Left cardiac atrium (tissue), 4 donors: ENCODE results near the gene RPS5. TPM values are rescaled to one million over a fixed set of nuclear protein-coding genes. Genes with fewer than 3 reads are reported as not detected.
A peak's percentile ranks its signal among the peaks of the same experiment; 100 is the strongest.
"Not testable (repeated sequence)": the region's sequence is repeated elsewhere in the genome, so short reads cannot be mapped to it uniquely, and the experiment has no call there.

Experiments used
- ATAC-seq, 2 donors: fragments of 200-7000 bp; cut with Tn5 transposase; one replicate each; pipeline ENCODE4 v1.9.1; 2020; ENCODE audit warnings: mild to moderate bottlenecking in 2 of 2, moderate library complexity in 2 of 2
- DNase-seq: peaks from one replicate; pipeline ENCODE4 v3.0.0-alpha.2; 2020
- intact Hi-C, 2 donors: fragments of 100-400 bp; cut with DNase I; formaldehyde crosslinking; loops; one replicate each; pipeline versions ENCODE4 v1.14.1 to v1.15.1; 2022 to 2023
- microRNA-seq, 2 donors: library from miRNA; unstranded; fragments of <30 nt; microRNA quantifications; one replicate each; pipeline ENCODE4 v1.2.0, GENCODE V29; 2020
- total RNA-seq, 2 donors: library from RNA; stranded (reverse); fragmentation: NEBNext Ultra II Directional; extraction: Animal tissue kit (Norgen Biotek cat#: 25700); gene quantifications; one replicate each; pipeline ENCODE4 v1.2.1, GENCODE V29; 2021
- donor health status: DM: no; HTN: yes; CAD: no.
- donor health status: DM: no; HTN: yes; CAD: no; lungs with severe emphysema.
- donor health status: DM: yes; HTN: yes; CAD: no.
- donor health status: Dilated cardiomyopathy.

RPS5 gene
- total RNA-seq, 2 donors from 2014 or later = 572 to 598 TPM

DNA sequence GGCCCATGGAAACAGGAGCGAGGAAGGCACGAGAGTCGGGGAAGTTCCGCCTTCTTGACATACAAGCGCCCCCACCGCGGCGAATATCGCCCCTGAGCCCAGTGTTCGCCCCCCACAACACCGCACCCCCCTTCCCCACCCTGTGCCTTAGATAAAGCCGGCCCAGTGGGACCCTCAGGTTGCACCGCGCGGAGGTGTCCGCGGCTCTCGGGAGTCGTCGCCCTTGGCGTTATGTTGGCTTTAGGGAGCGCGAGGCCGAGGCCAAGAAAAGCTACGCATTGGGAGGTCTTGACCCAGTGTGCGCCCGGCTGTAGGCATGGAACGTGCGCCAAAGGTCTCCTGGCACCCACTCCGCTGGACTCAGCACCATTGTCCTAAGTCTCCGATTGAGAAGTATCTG lies 53.5 kb downstream of the RPS5 start:
- ATAC-seq (peak; percentile 1 to 6), DNase-seq (no peak)
- intact Hi-C loops = no loop called here

DNA sequence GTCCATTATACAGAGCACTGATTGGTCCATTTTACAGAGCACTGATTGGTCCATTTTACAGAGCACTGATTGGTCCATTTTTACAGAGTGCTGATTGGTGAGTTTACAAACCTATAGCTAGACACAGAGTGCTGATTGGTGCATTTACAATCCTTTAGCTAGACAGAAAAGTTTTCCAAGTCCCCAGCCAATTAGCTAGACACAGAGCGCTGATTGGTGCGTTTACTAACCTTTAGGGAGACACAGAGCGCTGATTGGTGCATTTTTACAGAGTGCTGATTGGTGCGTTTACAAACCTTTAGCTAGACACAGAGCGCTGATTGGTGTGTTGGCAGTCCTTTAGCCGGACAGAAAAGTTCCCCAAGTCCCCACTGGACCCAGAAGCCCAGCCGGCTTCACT lies 55.9 kb downstream of the RPS5 start:
- ATAC-seq, DNase-seq, intact Hi-C loops: not testable (repeated sequence)

Small RNAs within 50 kb of the gene (microRNA-seq; reads per million reads assigned to microRNA genes)
- 0 reads per million in 2 donors for gene MIR4754

Other genes with a start within 250 kb of the RPS5 start
- 1 to 10 TPM; 7.0 to 8.8 TPM for gene ZNF329, start 236.5 kb upstream of the RPS5 start, total RNA-seq
- 10 to 100 TPM; 20.9 to 28.3 TPM for gene ZNF274, start 204.2 kb upstream of the RPS5 start, total RNA-seq
- 10 to 100 TPM; 20.2 to 21.8 TPM for gene ZNF544, start 158.4 kb upstream of the RPS5 start, total RNA-seq
- 1 to 10 TPM; 4.4 to 6.8 TPM for gene ZNF8, start 108.3 kb upstream of the RPS5 start, total RNA-seq
- gene ERVK3-1, start 81.9 kb upstream of the RPS5 start, total RNA-seq = 10 to 100 TPM; 19.9 to 22.8 TPM
- gene ZSCAN22, start 60.3 kb upstream of the RPS5 start, total RNA-seq = 1 to 10 TPM; 2.0 to 2.1 TPM
- 10 to 100 TPM; 18.3 to 18.9 TPM for gene A1BG, start 33.8 kb upstream of the RPS5 start, total RNA-seq
- under 1 TPM; 0.37 to 0.41 TPM for gene ZNF497, start 24.5 kb upstream of the RPS5 start, total RNA-seq
- under 1 TPM; 0.44 to 0.53 TPM for gene ZNF837, start 6.2 kb upstream of the RPS5 start, total RNA-seq
- not detected for gene RNF225, start 8.4 kb downstream of the RPS5 start, total RNA-seq
- gene ZNF584, start 21.4 kb downstream of the RPS5 start, total RNA-seq = 10 to 100 TPM; 13.2 to 25.0 TPM
- 1 to 10 TPM; 4.7 to 7.3 TPM for gene ZNF132, start 52.9 kb downstream of the RPS5 start, total RNA-seq
- gene ZNF324B, start 64.4 kb downstream of the RPS5 start, total RNA-seq = 1 to 10 TPM; 3.9 to 4.7 TPM
- 1 to 10 TPM; 4.4 to 6.1 TPM for gene ZNF324, start 79.8 kb downstream of the RPS5 start, total RNA-seq
- 1 to 10 TPM; 4.1 to 5.1 TPM for gene ZNF446, start 89.1 kb downstream of the RPS5 start, total RNA-seq
- gene SLC27A5, start 124.7 kb downstream of the RPS5 start, total RNA-seq = 1 to 10 TPM; 6.0 to 6.3 TPM
- 10 to 100 TPM; 10.2 to 11.7 TPM for gene ZBTB45, start 132.5 kb downstream of the RPS5 start, total RNA-seq
- gene TRIM28, start 156.8 kb downstream of the RPS5 start, total RNA-seq = 100 to 1,000 TPM; 135 to 150 TPM
- gene CHMP2A, start 167.8 kb downstream of the RPS5 start, total RNA-seq = 100 to 1,000 TPM; 109 to 113 TPM
- gene UBE2M, start 171.3 kb downstream of the RPS5 start, total RNA-seq = 100 to 1,000 TPM in 1 of 2 donors, 10 to 100 TPM in 1; 91.4 to 113 TPM
- 10 to 100 TPM in 1 of 2 donors, 1 to 10 TPM in 1; 9.2 to 11.0 TPM for gene MZF1, start 186.1 kb downstream of the RPS5 start, total RNA-seq